Activated naive CD4-positive, alpha-beta T cell treated with anti-CD3 and anti-CD28 coated beads, Interleukin-2, amount 50 U/mL, for 16 hours (primary cell): ENCODE results near the gene KLHL6.
"Not testable (repeated sequence)": the region's sequence is repeated elsewhere in the genome, so short reads cannot be mapped to it uniquely, and the experiment has no call there.

Source experiments
- DNase-seq: peaks from one replicate; pipeline ENCODE4 v3.0.0-alpha.2; 2020

KLHL6 gene

DNA sequence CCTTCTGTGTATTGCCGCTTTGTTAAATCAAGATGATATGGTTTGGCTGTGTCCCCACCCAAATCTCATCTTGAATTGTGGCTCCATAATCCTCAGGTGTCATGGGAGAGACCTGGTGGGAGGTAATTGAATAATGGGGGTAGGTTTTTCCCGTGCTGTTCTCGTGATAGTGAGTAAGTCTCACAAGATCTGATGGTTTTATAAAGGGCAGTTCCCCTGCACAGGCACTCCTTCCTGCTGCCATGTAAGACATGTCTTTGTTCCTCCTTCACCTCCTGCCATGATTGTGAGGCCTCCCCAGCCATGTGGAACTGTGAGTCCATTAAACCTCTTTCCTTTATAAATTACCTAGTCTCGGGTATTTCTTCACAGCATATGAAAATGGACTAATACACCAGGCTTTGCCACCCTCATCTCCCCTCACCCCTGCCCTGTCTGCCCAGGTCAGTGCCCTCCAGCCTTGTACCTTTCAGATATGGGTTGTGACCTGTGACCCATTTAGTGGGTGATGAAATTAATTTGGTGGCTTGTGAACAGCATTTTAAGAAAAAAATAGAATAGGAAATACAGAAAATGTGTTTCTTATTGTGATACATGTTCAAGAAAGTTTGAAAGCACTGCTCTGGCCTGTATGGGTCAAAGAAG, 71.0 kb downstream of the KLHL6 start:
- no peak for DNase-seq

DNA sequence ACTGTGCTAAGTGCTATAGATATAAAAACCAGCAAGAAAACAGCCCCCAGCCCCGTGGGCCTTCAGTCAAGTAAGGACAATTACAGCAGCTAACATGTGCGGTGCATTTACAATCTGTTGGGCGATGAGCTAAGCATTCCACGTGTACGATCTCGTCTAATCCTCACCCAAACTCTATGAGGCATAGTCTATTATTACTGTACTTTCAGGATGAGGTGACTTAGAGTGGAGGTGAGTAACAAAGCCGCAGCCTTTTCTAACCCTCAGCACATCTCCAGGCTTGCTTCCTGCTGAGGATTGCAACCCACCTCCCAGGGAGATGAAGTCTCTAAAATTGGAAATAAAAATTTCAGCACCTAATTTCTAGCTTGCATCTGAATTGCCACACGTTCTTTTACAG, 73.9 kb downstream of the KLHL6 start:
- DNase-seq = no peak

DNA sequence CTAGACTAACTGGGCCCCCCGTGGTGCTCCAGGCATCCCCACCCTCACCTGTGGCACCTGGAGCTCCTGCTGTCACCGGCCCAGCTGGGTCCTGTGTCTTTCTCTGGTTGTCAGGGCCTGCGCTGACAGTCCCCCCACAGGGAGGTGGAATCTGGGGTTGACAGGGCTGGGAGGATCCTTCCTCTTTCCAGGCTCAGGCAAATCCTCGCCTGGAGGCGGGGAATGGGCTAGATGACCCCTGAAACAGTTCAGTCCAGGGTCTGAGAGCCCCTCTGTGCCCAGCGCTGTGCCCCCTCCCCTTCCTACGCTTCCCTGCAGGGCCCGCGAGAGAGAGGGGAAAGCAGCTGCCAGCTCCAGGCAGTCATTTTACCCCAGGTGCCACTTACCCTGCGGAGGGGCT, 77.0 kb downstream of the KLHL6 start:
- DNase-seq = no peak

DNA sequence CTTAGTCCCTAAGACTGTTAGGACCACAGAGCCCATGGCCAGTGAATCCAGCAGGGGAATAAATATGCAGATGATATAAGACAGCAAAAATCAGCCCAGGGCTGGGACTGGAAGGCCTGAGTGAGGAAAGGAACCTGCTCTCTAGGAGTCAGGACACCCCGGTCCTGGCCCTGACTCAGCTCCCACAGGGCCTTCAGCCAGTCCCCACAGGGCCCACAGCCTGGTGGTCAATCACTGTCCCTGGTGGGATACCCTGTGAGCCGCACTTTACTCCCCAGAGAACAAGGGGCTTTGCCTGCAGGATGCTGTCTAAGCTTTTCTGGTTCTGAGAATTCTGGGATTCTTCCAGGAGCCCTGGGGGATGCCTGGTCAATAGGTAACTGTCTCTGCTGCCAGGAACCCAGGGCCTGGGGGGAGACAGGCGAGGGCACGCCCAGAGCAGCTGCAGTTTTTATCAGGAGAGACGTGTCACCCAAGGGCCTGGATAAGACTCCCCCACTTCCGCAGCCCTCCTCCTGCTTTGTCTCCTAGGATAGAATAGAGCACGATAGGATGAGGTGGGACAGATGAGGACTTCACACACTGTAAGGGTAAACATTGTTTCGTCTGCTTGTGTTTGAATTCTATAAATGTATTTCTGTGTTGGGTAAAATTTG, 77.6 kb downstream of the KLHL6 start:
- DNase-seq = no peak

DNA sequence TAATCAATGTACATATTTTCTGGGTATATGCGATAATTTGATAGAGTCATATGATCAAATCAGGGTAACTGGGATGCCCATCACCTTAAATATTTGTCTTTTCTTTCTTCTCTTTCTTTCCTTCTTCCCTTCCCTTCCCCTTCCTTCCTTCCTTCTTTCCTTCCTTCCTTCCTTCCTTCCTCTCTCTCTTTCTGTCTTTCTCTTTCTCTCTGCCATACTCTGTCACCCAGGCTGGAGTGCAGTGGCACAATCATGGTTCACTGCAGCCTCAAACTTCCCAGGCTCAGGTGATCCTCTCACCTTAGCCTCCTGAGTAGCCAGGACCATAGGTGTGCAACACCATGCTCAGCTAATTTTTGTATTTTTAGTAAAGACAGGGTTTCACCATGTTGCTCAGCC, 79.7 kb downstream of the KLHL6 start:
- DNase-seq = not testable (repeated sequence)

DNA sequence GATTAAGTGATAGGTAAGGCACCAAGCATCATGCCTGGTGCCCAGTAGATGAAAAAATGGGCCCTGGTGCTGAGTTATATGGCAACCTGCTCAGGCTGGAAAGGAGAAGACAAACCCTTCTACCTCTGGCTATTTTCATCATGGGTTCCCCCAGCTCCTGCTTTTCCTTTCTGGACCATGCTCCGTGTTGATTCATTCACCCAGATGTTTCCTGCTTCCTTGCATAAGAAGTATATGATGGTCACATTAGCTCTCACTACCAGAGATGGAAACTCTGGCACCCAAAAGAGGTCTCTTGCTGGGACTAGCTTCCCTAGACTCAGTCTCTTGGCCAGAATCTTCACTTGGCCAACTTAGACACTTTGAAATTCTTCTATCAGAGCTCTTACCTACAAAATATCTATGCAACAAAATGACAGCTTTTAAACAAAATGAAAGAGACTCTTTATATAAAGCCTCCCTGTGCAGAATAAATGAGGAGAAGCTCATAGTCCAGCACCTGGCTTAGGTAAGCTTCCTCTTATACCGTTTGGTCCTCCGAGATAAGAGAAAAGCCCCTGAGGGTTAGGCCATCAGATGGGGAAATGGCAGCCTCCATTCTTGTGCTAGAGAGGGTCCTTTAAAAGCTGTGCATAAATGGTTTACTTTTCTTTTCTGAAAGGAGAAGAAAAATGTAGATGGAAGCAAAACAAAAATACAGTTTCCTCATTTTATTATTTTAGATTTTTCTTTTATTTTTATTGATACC, 80.3 kb downstream of the KLHL6 start:
- DNase-seq = no peak

DNA sequence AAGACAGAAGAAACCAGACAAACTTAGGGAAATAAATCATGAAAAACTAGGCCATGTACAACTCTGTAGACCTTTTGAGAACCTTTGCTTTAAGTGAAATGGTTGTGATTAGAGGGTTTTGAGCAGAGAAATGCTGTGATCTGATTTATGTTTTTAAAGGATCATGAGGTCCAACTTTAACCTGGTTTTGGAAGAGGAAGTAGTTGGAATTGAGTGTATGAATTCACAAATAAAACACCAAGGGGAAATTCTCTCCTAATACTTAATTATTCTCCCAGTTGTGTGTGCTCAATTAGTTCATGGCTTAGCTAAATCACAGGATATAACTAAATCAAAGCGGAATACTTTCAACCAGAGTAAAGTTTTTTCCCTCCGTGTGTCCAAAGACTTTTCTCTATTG, 81.5 kb downstream of the KLHL6 start:
- DNase-seq = no peak

DNA sequence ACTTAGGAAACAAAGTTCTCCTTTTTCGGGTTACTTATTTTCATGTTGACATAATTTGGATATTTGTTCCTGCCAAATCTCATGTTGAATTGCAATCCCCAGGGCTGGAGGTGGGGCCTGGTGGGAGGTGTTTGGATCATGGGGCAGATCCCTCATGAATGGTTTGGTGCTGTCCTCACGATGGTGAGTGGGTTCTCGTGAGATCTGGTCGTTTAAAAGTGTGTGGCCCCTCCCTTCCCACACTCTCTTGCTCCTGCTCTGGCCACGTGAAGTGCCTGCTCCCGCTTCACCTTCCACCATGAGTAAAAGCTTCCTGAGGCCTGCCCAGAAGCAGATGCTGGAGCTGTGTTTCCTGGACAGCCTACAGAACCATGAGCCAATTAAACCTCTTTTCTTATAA, 83.4 kb downstream of the KLHL6 start:
- DNase-seq = no peak

DNA sequence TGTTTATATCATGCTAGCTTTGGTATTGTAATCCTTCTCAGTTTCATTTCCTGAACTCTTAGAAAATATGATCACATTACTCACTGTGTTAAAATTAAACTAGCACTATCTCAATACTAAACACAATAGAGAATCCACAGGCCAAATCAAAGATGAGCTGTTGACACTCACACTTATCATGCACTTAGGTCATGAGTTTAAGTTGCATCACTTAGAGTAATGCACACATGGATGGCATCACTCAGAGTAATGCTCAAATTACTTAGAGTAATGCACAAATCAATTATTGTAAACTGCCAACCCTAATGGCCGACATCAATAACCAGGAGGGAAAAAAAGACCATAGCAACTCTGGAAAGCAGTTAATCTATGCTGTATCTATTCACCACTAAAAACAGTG, 87.1 kb downstream of the KLHL6 start:
- no peak for DNase-seq

DNA sequence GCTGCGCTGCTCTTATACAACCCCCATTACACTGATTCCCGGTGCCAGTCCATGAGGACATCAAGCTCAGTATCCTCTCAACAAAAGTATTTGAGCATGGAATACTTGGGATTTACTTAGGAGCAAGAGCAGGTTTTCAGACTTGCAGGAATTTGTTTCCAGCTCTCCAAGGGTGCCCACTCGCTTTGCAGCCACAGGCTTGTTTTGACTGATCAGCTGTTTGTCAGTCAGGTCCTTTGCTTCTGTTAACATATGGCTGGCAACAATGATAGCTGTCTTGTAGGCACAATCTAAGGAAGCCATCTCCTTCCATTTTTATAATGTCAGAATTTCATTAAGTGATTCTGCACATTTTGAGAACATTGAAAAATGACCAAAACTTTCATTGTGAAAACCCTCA, 88.9 kb downstream of the KLHL6 start:
- no peak for DNase-seq

DNA sequence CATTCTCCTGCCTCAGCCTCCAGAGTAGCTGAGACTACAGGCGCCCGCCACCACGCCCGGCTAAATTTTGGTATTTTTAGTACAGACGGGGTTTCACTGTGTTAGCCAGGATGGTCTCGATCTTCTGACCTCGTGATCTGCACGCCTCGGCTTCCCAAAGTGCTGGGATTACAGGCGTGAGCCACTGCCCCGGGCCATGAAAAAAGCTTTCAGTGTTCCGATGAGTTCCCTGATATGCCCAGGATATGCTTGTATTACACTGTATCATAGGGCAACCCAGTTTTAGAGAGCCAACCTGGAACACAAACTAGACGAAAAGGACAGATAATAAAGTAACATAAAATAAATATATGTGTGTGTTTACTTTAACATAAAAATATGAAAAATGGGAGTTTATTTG, 89.8 kb downstream of the KLHL6 start:
- not testable (repeated sequence) for DNase-seq

DNA sequence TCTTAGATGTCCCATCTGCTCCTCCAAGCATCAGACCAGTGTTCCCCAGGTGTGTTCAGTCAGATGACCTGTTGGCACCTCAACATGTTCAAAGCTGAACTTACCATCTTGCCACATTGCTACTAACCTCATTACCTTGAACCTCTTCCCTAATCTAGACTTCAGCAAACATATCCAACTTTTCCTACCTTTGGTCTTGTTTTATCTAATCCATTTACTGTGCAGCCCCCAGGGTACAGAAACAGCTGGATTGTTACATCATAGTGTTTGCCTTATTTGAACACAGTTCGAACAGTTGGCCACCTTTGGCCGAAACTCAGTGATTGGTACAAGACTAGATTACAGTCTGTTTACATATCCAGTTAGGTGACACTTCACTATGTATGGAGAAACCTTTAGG, 91.0 kb downstream of the KLHL6 start:
- DNase-seq = no peak

DNA sequence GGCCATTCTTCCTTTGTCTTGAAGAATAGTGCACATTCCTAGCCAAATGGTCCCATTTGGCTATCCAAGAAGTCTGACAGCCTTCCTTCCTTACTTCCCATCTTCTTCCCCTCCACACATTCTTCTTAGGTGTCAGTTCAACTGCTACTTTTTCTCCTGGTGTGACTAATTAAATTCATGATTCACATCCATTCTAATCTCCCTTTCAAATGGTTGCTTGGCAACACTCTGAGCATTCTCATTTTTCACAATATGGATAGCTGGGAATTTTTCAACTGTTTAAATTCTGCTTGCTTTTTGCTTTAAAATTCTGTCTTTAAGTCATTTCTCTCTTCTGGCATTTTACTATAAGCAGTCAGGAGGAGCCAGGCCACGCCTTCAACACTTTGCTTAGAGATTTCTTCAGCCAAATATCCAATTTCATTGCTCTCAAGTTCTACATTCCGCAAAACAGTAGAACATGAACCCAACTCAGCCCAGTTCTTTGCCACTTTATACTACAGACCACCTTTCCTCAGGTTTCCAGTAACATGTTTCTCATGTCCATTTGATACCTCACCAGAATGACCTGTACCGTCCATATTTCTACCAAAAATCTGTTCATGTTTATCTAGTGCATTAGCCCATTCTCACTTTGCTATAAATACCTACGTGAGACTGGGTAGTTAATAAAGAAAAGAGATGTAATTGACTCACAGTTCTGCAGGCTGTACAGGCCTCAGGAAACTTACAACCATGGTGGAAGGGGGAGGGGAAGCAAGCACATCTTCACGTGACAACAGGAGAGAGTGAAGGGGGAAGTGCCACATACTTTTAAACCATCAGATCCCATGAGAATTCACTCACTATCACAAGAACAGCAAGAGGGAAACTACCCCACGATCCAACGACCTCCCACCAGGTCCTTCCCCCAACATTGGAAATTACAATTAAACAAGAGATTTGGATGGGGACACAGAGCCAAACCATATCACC, 95.1 kb downstream of the KLHL6 start:
- no peak for DNase-seq

DNA sequence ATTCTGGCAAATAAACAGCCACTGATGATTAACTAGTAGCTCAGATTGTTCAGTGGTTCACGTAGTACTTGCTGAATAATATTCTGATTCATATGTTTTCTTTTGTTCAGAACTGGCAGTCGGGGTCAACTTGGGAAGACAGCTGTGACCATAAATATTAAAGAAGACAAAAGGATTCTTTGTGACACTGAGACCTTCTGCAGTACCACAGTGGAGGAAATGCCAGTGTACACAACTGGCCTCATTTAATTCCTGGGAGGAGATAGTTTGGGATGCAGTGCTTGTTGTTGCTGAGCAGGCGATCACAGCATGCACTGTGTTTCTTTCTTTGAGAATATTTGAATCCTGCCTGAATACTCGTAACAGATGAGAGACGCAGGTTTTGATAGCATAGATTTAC, 100.4 kb downstream of the KLHL6 start:
- DNase-seq = no peak

DNA sequence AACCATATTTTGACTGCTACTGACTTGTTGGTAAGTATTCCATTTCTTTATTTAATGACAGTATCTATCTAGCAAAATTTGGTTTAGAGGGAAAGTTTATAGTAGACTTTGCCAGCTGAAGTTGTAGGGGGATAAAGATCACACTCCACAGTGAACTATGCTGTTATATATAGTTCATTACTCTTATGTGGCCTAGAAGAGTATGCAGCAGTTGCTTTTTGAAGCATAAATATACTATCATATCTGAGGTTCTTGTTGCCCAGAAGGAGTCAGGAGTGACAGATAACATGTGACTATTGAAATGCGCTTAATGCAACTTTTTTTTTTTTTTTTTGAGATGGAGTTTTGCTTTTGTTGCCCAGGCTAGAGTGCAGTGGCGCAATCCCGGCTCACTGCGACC, 101.4 kb downstream of the KLHL6 start:
- DNase-seq = no peak

DNA sequence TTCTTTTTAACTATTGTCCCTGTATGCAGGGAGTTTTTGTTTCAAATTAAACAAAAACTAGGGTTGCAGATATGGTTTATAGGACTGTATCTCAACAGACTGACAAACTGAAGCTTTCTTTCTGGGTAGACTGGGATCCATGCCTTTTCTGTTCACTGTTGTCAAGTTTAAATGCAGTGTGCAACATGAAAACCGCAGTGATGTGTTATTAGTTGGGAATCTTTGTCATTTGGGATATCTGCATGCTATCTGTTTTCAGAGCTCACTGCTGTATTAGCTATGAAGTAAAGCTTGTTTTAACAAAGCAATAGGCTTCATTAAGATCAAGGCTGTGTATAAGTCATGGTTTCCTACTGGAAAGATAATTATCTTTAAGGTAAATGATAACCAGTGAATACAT, 105.7 kb downstream of the KLHL6 start:
- DNase-seq = no peak

DNA sequence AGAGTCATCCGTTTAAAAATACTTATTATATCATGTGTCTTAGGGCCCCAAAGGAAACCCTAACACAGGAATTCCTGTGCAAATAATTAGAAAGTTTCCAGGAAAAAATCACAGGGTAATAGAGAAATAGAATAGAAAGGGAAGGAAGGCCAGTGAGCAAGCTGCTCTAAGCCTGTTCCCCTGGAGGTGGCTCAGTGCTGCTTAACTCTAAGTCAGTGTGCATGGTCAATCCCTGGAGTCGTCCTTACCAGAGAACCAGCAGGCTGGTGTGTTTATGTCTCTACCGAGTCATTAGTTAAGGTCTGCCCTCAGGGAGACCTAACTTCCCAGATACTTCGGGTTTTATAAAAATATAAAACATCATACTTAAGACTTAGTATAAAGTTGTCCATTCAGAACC, 106.1 kb downstream of the KLHL6 start:
- no peak for DNase-seq

DNA sequence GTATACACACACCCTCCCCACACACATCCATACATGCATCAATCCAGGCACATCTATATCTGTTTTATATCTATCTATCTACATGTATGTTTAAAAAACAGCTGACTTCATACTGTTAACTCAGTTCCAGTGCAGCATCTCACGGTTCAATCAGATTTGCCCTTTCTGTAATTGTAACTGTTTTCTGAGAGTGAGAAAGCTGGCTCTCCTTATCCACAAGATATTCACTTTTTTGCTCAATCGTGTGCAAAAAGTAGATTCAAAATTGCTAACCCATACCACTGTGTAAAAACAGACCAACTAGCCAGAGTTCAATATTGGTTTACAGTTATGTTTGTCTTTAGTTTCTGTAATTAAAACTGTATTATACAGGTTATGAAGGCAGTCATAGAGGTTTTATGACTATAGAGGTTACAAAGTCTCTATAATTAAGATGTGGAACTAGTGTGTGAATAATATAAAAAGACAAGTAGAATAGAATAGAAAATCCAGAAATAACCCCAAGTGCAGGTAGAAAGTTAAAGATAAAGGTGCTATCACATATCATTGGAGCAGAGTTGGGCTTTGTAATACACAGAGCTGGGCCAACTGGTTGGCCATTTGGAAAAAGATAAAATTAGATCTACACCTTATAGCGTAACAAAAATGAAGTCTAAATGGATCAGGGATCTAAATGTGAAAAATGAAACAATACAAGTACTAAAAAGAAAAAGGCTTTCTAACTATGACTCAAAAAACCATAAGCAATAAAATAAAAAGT, 107.0 kb downstream of the KLHL6 start:
- no peak for DNase-seq

DNA sequence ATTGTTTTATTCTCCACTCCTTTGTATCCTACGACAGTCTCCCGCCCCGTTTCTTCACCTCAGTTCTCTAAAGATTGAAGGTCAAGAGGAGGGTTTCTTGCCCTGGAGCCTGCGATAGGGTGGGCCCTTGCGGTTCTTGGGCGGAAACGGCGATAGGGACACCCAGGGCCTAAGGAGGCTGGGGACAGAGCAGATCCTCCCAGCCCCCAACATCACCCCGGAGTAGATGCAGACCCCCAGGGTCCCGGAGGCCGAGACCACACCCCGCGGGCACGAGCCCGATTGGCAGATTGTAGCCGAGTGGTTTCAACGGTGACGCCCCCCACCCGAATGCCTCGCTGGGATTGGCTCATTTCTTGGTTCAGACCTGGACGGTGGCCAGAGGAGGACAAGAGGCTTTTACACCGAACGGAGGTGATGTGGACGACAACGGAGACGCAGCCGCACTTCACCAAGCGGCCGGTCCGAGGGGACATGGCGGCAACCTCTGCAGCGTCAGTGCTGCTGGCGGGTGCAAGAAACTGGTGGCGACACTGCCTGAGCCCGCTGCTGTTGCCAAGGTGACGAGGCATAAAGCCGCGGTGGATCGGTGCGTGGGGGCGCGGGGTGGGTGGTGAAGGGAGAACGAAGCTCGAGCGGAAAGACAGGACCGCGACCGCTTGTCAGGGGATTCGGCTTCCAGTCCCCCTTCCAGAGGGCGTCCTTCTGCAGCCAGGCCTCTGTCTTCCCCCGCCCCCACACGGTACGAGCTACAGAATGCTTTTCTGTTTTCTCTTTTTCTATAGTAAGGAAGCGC, 108.1 kb downstream of the KLHL6 start:
- peak; percentile 68 for DNase-seq

DNA sequence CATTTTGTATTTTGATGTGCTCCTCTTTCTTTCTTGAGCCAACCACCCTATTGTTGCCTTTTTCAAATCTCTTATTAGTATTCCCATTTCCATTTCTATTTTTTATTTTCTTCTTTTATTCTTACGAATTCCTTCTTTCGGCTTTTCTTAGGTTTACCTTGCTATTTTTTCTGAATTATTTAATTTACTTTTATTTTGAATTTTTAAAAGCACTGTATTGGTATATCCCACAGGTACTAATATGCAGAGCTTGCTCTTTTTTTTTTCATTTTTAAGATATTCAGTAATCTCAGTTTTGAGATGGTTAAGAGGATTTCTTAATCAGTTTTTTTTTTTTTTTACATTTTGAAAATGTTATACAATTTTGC, 108.7 kb downstream of the KLHL6 start:
- DNase-seq = no peak

DNA sequence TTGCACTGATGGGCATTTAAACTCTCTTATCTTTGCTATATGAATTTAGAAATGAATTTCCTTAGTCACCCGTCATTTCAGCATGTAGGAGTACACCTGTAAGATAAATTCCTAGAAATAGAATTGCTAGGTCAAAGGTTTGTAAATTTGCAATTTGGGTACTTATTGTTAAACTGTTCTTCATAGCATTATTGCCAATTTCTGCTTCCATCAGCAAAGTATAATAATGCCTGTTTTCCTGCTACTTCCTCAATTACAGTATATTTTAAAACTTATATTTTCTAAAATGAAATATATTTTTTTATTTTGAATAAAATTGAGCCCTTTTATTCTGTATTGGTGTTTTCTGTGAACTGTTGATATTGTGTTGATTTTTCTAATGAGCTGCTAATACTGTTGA, 110.8 kb downstream of the KLHL6 start:
- no peak for DNase-seq
